ENCODE measurements around the gene FMO2.

GRCh38 chr1:171166361-171166760, 18.7 kb upstream of the FMO2 start:
- TF ChIP-seq PATZ1 (CRISPR knock-in tag; IDR thresholded peaks at IDR 0.05; ENCODE audit: borderline replicate concordance): no peak
- no peak for TF ChIP-seq ZFP30 (CRISPR knock-in tag; IDR thresholded peaks at IDR 0.05)
- no peak for TF ChIP-seq POU6F1 (CRISPR knock-in tag; IDR thresholded peaks at IDR 0.05; ENCODE audit: borderline replicate concordance, low read depth)
- no peak for TF ChIP-seq ZFP3 (CRISPR knock-in tag; IDR thresholded peaks at IDR 0.05)
- no peak for TF ChIP-seq ESRRG (CRISPR knock-in tag; IDR thresholded peaks at IDR 0.05)
- TF ChIP-seq CREB5 (CRISPR knock-in tag; IDR thresholded peaks at IDR 0.05; ENCODE audit: low read depth): no peak
- no peak for TF ChIP-seq PPARA (CRISPR knock-in tag; IDR thresholded peaks at IDR 0.05; ENCODE audit: borderline replicate concordance)
- no peak for TF ChIP-seq OSR1 (CRISPR knock-in tag; IDR thresholded peaks at IDR 0.05)
- TF ChIP-seq TSHZ2 (CRISPR knock-in tag; IDR thresholded peaks at IDR 0.05): no peak
- no peak for TF ChIP-seq ISL1 (CRISPR knock-in tag; IDR thresholded peaks at IDR 0.05)
- no peak for TF ChIP-seq TCF4 (CRISPR knock-in tag; IDR thresholded peaks at IDR 0.05; ENCODE audit: borderline replicate concordance)
- no peak for TF ChIP-seq GLIS3 (CRISPR knock-in tag; IDR thresholded peaks at IDR 0.05)
- TF ChIP-seq BACH2 (CRISPR knock-in tag; IDR thresholded peaks at IDR 0.05; ENCODE audit: borderline replicate concordance): no peak
- TF ChIP-seq RARB (CRISPR knock-in tag; IDR thresholded peaks at IDR 0.05): no peak

Measured in SK-N-SH treated with all-trans-retinoic acid at 6 μM for 48 hours (cell line).